ENCODE data around the gene LDLRAD4. TPM values are rescaled to one million over a fixed set of nuclear protein-coding genes. Genes with fewer than 3 reads are reported as not detected.
"Not testable (repeated sequence)": the region's sequence is repeated elsewhere in the genome, so short reads cannot be mapped to it uniquely, and the experiment has no call there.

The LDLRAD4 gene
- total RNA-seq, 1 donor from 2014 or later = 20.4 TPM

- H3K4me1 Mint-ChIP-seq (ENCODE audit: unreplicated experiment) = peaks cover 2% of the 10 kb centered on the region
- peaks cover 7% of the 10 kb centered on the region for H3K27me3 Mint-ChIP-seq (ENCODE audit: unreplicated experiment)
- DNase-seq (ENCODE audit: extremely low spot score, unreplicated experiment) = no peak
- no peaks in the 10 kb centered on the region for H3K9me3 Mint-ChIP-seq (ENCODE audit: unreplicated experiment)
- no peak overlapping the region for H3K4me3 Mint-ChIP-seq (ENCODE audit: unreplicated experiment)
- no peak overlapping the region for H3K27ac Mint-ChIP-seq (ENCODE audit: unreplicated experiment)
- no peak for TF ChIP-seq CTCF (IDR thresholded peaks at IDR 0.05)
- H3K36me3 Mint-ChIP-seq (ENCODE audit: unreplicated experiment) = no peaks in the 10 kb centered on the region
These were observed 255.8 kb downstream of the LDLRAD4 start for GRCh38 chr18:13474336-13474735.

GRCh38 chr18:13474907-13475545 is 256.5 kb downstream of the LDLRAD4 start:
- TF ChIP-seq CTCF (IDR thresholded peaks at IDR 0.05) = no peak
- Mint-ChIP-seq H3K4me3 (ENCODE audit: unreplicated experiment) (no peak overlapping the region), H3K36me3 (ENCODE audit: unreplicated experiment) (no peaks in the 10 kb centered on the region), H3K27me3 (ENCODE audit: unreplicated experiment) (peaks cover 7% of the 10 kb centered on the region), H3K9me3 (ENCODE audit: unreplicated experiment) (no peaks in the 10 kb centered on the region), H3K27ac (ENCODE audit: unreplicated experiment) (peak overlapping the region; percentile 27), H3K4me1 (ENCODE audit: unreplicated experiment) (peaks cover 2% of the 10 kb centered on the region)
- no peak for DNase-seq (ENCODE audit: extremely low spot score, unreplicated experiment)

- not testable (repeated sequence) for H3K4me3 Mint-ChIP-seq (ENCODE audit: unreplicated experiment); H3K27me3 Mint-ChIP-seq (ENCODE audit: unreplicated experiment); H3K4me1 Mint-ChIP-seq (ENCODE audit: unreplicated experiment); DNase-seq (ENCODE audit: extremely low spot score, unreplicated experiment); H3K27ac Mint-ChIP-seq (ENCODE audit: unreplicated experiment); H3K36me3 Mint-ChIP-seq (ENCODE audit: unreplicated experiment); H3K9me3 Mint-ChIP-seq (ENCODE audit: unreplicated experiment)
These were observed 257.8 kb downstream of the LDLRAD4 start for GRCh38 chr18:13476312-13476711.

- no peak overlapping the region for H3K27ac Mint-ChIP-seq (ENCODE audit: unreplicated experiment)
- no peak for TF ChIP-seq CTCF (IDR thresholded peaks at IDR 0.05)
- no peaks in the 10 kb centered on the region for H3K36me3 Mint-ChIP-seq (ENCODE audit: unreplicated experiment)
- H3K9me3 Mint-ChIP-seq (ENCODE audit: unreplicated experiment) = no peaks in the 10 kb centered on the region
- H3K4me1 Mint-ChIP-seq (ENCODE audit: unreplicated experiment) = peaks cover 2% of the 10 kb centered on the region
- DNase-seq (ENCODE audit: extremely low spot score, unreplicated experiment) = no peak
- no peak overlapping the region for H3K4me3 Mint-ChIP-seq (ENCODE audit: unreplicated experiment)
- peaks cover 7% of the 10 kb centered on the region for H3K27me3 Mint-ChIP-seq (ENCODE audit: unreplicated experiment)
These were observed 258.7 kb downstream of the LDLRAD4 start for GRCh38 chr18:13477147-13477683.

GRCh38 chr18:13480571-13481255 is 262.2 kb downstream of the LDLRAD4 start:
- peaks cover 7% of the 10 kb centered on the region for H3K27me3 Mint-ChIP-seq (ENCODE audit: unreplicated experiment)
- no peak overlapping the region for H3K27ac Mint-ChIP-seq (ENCODE audit: unreplicated experiment)
- no peaks in the 10 kb centered on the region for H3K4me1 Mint-ChIP-seq (ENCODE audit: unreplicated experiment)
- no peak overlapping the region for H3K4me3 Mint-ChIP-seq (ENCODE audit: unreplicated experiment)
- no peak for DNase-seq (ENCODE audit: extremely low spot score, unreplicated experiment)
- H3K9me3 Mint-ChIP-seq (ENCODE audit: unreplicated experiment) = no peaks in the 10 kb centered on the region
- no peak for TF ChIP-seq CTCF (IDR thresholded peaks at IDR 0.05)
- H3K36me3 Mint-ChIP-seq (ENCODE audit: unreplicated experiment) = no peaks in the 10 kb centered on the region
